PC-3 (cell line): ENCODE results near the gene SELE. TPM values are rescaled to one million over a fixed set of nuclear protein-coding genes. Genes with fewer than 3 reads are reported as not detected.

ENCODE experiments used
- ATAC-seq: fragments of 200-7000 bp; cut with Tn5 transposase; 2 replicates; pipeline ENCODE4 v1.9.1; 2020; ENCODE audit warnings: mild to moderate bottlenecking, moderate library complexity
- BruUV-seq: library from RNA; stranded (reverse); fragments of 400-500 nt; replicated peaks from 2 replicates; lab custom pipeline; 2021; lab: Mats Ljungman, UMichigan
- CTCF ChIA-PET: fragments of 300-600 bp; sonication (Branson Sonifier 250); formaldehyde crosslinking; loops from one replicate; lab custom pipeline; 2022; ENCODE audit warnings: antibody characterized with exemption; lab: Charles Lee
- POLR2A ChIA-PET: fragments of 300-600 bp; sonication (Branson Sonifier 250); formaldehyde crosslinking; loops from one replicate; lab custom pipeline; 2022; ENCODE audit warnings: antibody characterized with exemption; ENCODE audit not compliant: unreplicated experiment; lab: Charles Lee
- DNase-seq: peaks from one replicate; pipeline ENCODE4 v3.0.0-alpha.2; 2015
- H2AFZ ChIP-seq: fragments of 300-600 bp; sonication (generic); 2 replicates; pipeline ENCODE4 v1.6.0; 2016; ENCODE audit warnings: antibody characterized with exemption, low read length
- H3F3A ChIP-seq: fragments of 300-600 bp; sonication (generic); one replicate; pipeline ENCODE4 v1.6.0; 2017; ENCODE audit warnings: antibody characterized with exemption, low read length, control low read depth, mild to moderate bottlenecking; ENCODE audit not compliant: unreplicated experiment
- H3K27ac ChIP-seq: fragments of 300-600 bp; sonication (generic); 2 replicates; pipeline ENCODE4 v1.5.1; 2016; ENCODE audit warnings: mild to moderate bottlenecking, low read length
- H3K27me3 ChIP-seq: fragments of 300-600 bp; sonication (generic); 2 replicates; pipeline ENCODE4 v1.6.1; 2016; ENCODE audit warnings: low read length, mixed read lengths
- H3K36me3 ChIP-seq: fragments of 300-600 bp; sonication (generic); 2 replicates; pipeline ENCODE4 v1.6.1; 2016; ENCODE audit warnings: low read depth, mixed run types, low read length, mixed read lengths
- H3K4me1 ChIP-seq: fragments of 300-600 bp; sonication (generic); 2 replicates; pipeline ENCODE4 v1.5.1; 2016; ENCODE audit warnings: low read length; ENCODE audit not compliant: insufficient read depth
- H3K4me2 ChIP-seq: fragments of 300-600 bp; sonication (generic); 2 replicates; pipeline ENCODE4 v1.6.0; 2016; ENCODE audit warnings: low read length
- H3K4me3 ChIP-seq: fragments of 300-600 bp; sonication (generic); 2 replicates; pipeline ENCODE4 v1.5.1; 2016; ENCODE audit warnings: mild to moderate bottlenecking, low read length, mixed read lengths
- H3K79me2 ChIP-seq: fragments of 300-600 bp; sonication (generic); 2 replicates; pipeline ENCODE4 v1.6.1; 2017; ENCODE audit warnings: low read length, mixed read lengths
- H3K9ac ChIP-seq: fragments of 300-600 bp; sonication (generic); 2 replicates; pipeline ENCODE4 v1.6.0; 2016; ENCODE audit warnings: mild to moderate bottlenecking, low read length
- H3K9me2 ChIP-seq: fragments of 300-600 bp; sonication (generic); replicated peaks from 2 replicates; pipeline ENCODE4 v1.6.1; 2016; ENCODE audit warnings: mixed run types, low read length, mixed read lengths
- H3K9me3 ChIP-seq: fragments of 300-600 bp; sonication (generic); 2 replicates; pipeline ENCODE4 v1.6.1; 2016; ENCODE audit warnings: low read length, mixed read lengths
- H4K20me1 ChIP-seq: fragments of 300-600 bp; sonication (generic); 2 replicates; pipeline ENCODE4 v1.6.1; 2016; ENCODE audit warnings: low read length, mixed read lengths
- EZH2 ChIP-seq: fragments of 300-600 bp; sonication (generic); IDR thresholded peaks from one replicate; pipeline ENCODE4 v1.6.1; 2017; ENCODE audit warnings: antibody characterized with exemption, mild to moderate bottlenecking, low read length; ENCODE audit not compliant: unreplicated experiment
- EZH2phosphoT487 ChIP-seq: fragments of 300-600 bp; sonication (generic); IDR thresholded peaks from 2 replicates; pipeline ENCODE4 v1.6.1; 2018; ENCODE audit warnings: mild to moderate bottlenecking, antibody characterized with exemption, low read length, borderline replicate concordance
- intact Hi-C: fragments of 100-400 bp; cut with micrococcal nuclease; formaldehyde crosslinking; loops from 2 replicates; pipeline ENCODE4 v1.9.0; 2023
- total RNA-seq: library from RNA; depleted of rRNA; stranded (reverse); fragments of >200 nt; gene quantifications from 2 replicates; pipeline ENCODE4 v1.2.3, GENCODE V29; 2014
- TF ChIP-seq, protein P1 (sequence below): fragments of 300-600 bp; sonication (generic); conservative IDR thresholded peaks from 2 replicates; pipeline ENCODE4 v1.5.1; 2017; ENCODE audit warnings: antibody characterized with exemption, low read depth, mild to moderate bottlenecking, low read length

The SELE gene
- total RNA-seq, 1 experiment from 2014 or later, result not detected

DNA sequence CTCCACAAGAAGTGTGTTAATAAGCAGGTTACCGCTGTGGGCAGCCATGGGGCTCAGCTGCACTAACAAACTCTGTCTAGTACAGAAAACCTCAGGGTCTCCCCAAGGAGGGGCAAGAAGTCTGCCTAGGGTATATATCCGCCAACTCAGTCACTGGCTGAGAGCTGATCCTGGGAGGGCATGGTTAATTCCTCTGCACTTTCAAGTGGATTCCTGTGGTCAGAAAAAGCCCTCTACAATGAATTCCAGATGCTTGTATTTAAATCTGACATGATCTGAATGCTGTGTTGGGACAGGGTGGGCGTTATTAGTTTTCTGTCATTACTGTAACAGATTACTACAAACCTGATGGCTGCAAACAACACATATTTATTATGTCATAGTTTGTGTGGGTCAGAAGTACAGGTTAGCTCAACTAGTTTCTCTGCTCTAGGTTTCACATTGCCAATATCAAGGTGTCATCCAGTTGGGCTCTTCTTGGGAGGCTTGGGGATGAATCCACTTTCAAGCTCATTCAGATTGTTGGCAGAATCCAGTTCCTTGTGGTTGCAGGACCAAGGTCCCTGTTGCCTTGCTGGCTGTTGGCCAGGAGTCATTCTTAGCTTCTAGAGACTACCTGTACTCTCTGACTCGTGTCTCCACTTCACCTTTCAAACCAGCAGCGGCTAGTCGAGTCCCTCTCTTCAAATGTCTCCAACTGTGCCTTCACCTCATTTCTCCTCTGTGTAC lies 8.0 kb upstream of the SELE start:
- CTCF ChIA-PET, result no interaction called here
- DNase-seq, result no peak
- no peaks in the 10 kb centered on the region for H3K27me3 ChIP-seq

DNA sequence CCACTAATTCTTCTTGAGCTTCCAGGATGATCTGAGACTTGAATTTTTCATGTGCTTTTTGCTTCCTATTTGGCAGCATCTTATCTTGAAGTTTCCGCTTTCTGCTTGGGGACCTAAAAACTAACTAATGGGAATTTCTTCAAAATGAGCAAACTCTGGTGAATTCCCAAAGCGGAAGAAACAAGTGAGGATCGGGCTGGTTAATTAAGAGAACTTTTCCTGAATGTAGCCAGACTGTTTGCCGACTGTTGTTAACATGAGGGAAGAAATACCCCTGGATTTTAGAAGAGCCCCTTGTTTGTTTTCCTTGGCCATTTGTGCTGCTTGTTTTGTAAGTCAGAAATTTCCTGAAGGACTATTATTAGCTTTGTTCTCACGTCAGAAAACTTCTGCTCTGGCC lies 6.1 kb upstream of the SELE start:
- no peaks in the 10 kb centered on the region for H3K9me2 ChIP-seq
- no peak for DNase-seq
- no peaks in the 10 kb centered on the region for H3F3A ChIP-seq
- ATAC-seq, result no peak
- no peaks in the 10 kb centered on the region for H3K4me1 ChIP-seq
- H3K9ac ChIP-seq, result no peak overlapping the region
- H3K27me3 ChIP-seq, result no peaks in the 10 kb centered on the region
- no peak overlapping the region for H3K27ac ChIP-seq
- H3K9me3 ChIP-seq, result no peaks in the 10 kb centered on the region
- intact Hi-C loops, result no loop called here
- H3K4me3 ChIP-seq, result no peak overlapping the region
- TF ChIP-seq, protein P1, sequence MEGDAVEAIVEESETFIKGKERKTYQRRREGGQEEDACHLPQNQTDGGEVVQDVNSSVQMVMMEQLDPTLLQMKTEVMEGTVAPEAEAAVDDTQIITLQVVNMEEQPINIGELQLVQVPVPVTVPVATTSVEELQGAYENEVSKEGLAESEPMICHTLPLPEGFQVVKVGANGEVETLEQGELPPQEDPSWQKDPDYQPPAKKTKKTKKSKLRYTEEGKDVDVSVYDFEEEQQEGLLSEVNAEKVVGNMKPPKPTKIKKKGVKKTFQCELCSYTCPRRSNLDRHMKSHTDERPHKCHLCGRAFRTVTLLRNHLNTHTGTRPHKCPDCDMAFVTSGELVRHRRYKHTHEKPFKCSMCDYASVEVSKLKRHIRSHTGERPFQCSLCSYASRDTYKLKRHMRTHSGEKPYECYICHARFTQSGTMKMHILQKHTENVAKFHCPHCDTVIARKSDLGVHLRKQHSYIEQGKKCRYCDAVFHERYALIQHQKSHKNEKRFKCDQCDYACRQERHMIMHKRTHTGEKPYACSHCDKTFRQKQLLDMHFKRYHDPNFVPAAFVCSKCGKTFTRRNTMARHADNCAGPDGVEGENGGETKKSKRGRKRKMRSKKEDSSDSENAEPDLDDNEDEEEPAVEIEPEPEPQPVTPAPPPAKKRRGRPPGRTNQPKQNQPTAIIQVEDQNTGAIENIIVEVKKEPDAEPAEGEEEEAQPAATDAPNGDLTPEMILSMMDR, result no peak
- TF ChIP-seq EZH2phosphoT487, result no peak
- no peak for TF ChIP-seq EZH2
- POLR2A ChIA-PET, result no interaction called here
- CTCF ChIA-PET, result no interaction called here
- H3K79me2 ChIP-seq, result no peaks in the 10 kb centered on the region
- H3K4me2 ChIP-seq, result no peak overlapping the region
- no TSS peak for BruUV-seq
- no peaks in the 10 kb centered on the region for H4K20me1 ChIP-seq
- H2AFZ ChIP-seq, result no peak overlapping the region
- no peaks in the 10 kb centered on the region for H3K36me3 ChIP-seq

More for the DNA sequence above, 8.0 kb upstream of the SELE start:
- POLR2A ChIA-PET, result no interaction called here
- BruUV-seq, result no TSS peak
- H4K20me1 ChIP-seq, result no peaks in the 10 kb centered on the region
- H3F3A ChIP-seq, result no peaks in the 10 kb centered on the region
- TF ChIP-seq EZH2, result no peak
- TF ChIP-seq, protein P1, result no peak
- no peak for TF ChIP-seq EZH2phosphoT487
- no peaks in the 10 kb centered on the region for H3K79me2 ChIP-seq
- H2AFZ ChIP-seq, result no peak overlapping the region
- intact Hi-C loops, result no loop called here
- no peak overlapping the region for H3K9ac ChIP-seq
- H3K9me3 ChIP-seq, result no peaks in the 10 kb centered on the region
- H3K27ac ChIP-seq, result no peak overlapping the region
- 0 out of 2 replicates have a peak, but pooled peaks cover 4% of the 10 kb centered on the region for H3K9me2 ChIP-seq
- no peak overlapping the region for H3K4me2 ChIP-seq
- H3K36me3 ChIP-seq, result no peaks in the 10 kb centered on the region
- no peak overlapping the region for H3K4me3 ChIP-seq
- no peaks in the 10 kb centered on the region for H3K4me1 ChIP-seq
- ATAC-seq, result no peak

DNA sequence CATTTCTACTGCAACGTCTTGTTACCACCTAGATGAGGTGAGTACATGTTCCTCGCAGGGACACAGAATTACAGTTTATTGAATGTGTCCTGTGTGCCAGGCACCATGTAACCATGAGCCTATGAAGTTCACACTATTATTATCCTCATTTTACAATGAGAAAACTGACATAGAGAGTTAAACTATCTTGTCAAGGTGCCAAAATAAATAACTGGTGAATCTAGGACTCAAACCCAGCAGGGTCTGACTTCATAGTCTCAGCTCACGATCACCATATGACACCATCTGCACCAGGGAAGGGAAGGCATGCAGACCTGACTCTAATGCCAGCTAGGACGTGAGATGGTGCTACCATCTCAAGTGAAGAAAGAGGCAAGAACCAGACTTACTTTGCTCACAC lies 2.4 kb downstream of the SELE start:
- no peaks in the 10 kb centered on the region for H4K20me1 ChIP-seq
- ChIA-PET POLR2A (no interaction called here), CTCF (no interaction called here)
- no peaks in the 10 kb centered on the region for H3K9me2 ChIP-seq
- H3K79me2 ChIP-seq, result no peaks in the 10 kb centered on the region
- no peak overlapping the region for H2AFZ ChIP-seq
- no peaks in the 10 kb centered on the region for H3K4me1 ChIP-seq
- ATAC-seq (no peak), DNase-seq (no peak)
- no peaks in the 10 kb centered on the region for H3F3A ChIP-seq
- TF ChIP-seq EZH2 (no peak), EZH2phosphoT487 (no peak)
- TF ChIP-seq, protein P1, result no peak
- no peak overlapping the region for H3K27ac ChIP-seq
- no peaks in the 10 kb centered on the region for H3K27me3 ChIP-seq
- no peaks in the 10 kb centered on the region for H3K9me3 ChIP-seq
- no peaks in the 10 kb centered on the region for H3K36me3 ChIP-seq
- H3K4me3 ChIP-seq, result no peak overlapping the region
- BruUV-seq, result no TSS peak
- intact Hi-C loops, result no loop called here
- no peak overlapping the region for H3K4me2 ChIP-seq
- no peak overlapping the region for H3K9ac ChIP-seq
